GM18508 (cell line): ENCODE measurements around the gene BRMS1.

Experiments used
- ATAC-seq: cut with Tn5 transposase; IDR thresholded peaks from one replicate; pipeline ENCODE4 v1.9.1; 2021; ENCODE audit warnings: moderate number of reproducible peaks; ENCODE audit not compliant: insufficient read depth, unreplicated experiment

The BRMS1 gene

DNA sequence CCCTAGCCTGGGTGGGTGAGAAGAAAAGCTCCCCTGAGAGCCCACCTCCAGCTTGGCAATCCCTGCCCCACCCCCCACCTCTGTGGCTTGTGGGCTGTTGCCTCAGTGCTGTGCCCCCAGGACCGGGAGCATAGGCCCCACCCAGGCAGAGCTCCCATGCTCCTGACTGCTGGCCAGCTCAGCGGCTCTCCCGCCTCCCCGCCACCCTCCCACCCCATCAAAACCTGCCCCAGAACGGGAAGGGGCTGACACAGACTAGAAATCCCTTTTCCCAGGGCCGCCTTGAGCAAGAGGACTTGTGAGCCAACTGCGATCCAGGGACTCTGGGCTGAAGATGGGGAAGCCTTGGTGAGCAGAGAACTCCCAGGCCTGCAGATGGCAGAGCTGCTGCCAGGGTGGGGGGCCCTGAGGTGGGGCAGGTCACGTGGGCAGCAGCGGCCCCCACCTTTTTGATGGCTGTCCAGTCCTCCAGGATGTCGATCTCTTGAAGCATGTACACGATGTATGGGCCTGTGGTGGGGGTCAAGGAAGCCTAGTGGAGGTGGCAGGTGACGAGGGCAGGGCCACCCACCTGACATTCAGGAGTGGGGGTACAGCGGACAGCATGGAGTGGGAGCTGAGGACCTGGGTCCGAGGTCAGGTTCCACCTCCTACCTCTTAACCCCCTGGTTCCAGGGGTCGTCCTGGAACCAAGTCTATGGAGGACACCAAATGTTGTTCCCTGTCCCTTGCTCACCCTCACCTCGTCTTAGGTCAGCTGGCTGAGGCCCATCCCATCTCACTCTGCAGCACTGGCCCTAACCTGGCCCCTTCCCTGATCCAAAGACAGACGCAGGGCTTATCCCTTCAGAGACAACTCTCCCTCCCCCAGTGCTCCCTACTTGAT is 6.4 kb downstream of the BRMS1 start:
- no peak for ATAC-seq

GRCh38 chr11:66337103-66337899 is 7.6 kb downstream of the BRMS1 start:
- no peak for ATAC-seq

DNA sequence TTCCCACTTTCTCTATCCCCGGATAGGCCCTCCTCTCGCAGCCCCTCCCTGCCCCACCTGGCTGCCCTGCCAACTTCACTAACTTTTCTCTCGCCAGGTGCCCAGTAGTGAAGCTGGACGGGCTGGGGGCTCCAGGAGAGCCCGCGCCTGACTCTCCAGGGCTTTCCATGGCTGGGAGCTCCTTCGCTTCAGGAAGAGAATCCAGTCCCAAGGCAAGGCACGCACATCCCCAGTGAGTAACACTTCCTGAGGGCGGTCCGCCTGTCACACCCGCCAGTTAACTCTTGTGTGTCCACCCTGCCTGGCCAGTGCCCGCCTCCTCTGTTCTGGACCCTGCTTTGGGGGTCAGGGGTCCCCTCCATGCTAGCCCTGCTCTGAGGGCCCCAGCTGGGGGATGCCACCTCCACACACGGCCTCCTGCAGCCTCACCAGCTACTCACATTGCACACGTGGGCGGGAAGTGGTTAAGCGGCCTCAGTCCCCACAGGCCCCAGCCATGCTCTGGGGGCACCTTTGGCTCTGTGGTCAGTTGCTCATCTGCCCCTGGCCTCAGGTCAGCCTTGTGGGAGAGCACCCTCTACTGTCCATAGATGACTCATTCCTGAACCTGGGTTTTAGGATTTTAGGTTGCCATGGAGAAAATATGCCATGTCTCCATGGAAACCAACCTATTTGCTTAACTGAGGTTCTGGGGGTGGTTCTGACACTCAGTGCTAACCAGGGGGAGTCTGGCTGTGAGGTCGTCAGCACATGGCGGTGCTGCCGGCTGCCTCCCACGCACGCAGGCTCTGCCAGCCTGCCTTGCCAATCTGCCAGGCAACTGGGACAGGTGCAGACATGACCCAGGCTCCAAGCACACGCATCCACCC is 8.4 kb downstream of the BRMS1 start, which contains the start of gene RIN1:
RIN1 (minus strand) TSS at position 201 of the 869 bp plus-strand sequence; CDS start at position 169, 32 bp downstream.
- peak; percentile 50 for ATAC-seq

- ATAC-seq, result no peak
Observed at GRCh38 chr11:66335531-66336233, 9.2 kb downstream of the BRMS1 start.

- no peak for ATAC-seq
Observed at GRCh38 chr11:66334605-66335442, 10.1 kb downstream of the BRMS1 start.

DNA sequence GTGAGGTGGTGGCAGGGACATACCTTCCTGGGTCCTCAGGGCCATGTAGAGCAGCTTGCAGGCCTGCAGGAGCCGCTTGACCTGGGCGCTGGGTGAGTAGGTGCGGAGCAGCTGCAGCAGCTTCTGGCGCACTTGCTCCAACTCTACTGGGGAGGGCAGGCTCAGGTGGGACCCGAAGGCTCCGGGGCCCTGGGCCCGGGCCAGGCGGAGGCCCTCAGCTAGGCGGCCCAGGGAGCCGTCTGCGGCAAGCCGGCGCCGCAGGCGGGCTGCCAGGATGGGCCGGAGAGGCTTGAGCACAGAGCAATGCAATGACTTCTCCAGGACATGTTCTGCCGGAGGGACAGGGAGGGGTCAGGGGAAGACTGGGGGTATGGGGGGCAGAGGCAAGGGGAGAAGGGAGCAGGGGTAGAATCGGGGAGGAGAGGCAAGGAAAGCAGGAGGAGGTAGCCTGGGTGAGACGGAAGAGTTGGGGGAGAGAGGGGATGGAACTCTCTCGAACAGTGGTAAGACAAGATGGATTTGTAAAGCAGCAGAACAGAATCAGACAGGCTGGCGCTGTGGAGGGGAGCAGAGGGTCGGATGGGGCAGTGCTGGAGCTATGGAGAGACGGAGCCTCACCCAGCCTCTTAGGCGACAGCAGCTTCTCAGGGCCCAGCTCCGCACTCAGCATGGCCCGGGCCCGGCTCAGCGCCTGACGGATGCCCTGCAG is 10.9 kb downstream of the BRMS1 start:
- ATAC-seq, result no peak

DNA sequence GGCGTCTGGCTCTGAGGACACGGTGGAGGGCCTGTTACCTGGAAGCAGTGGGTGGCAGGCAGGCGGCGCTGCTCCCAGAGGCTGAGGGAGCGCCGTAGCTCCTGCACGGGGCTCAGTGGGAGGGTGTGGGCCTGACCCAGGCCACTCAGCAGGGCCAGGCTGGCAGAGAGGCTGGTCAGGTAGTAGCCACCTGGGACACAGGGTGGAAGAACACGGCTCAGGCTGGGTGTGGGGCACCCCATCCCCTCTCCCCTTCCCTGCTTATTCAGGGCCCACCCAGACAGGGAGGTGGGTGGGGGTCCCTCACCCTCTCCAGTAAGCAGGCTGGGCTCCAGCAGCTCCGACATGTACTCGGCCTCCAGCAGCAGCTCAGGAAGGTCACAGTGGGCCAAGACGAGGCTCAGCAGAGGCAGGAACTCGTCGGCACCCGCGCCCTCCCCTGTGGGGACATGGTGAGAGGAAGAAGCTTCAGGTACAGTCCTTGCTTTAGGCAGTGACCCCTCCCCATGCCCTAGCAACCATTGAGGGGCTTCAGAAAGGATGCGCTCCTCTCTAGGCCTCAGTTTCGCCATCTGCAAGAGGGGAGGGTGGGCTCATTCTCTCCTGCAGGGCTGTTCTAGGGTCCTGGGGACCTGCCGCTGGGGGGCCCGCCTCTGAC is 11.6 kb downstream of the BRMS1 start:
- no peak for ATAC-seq

- ATAC-seq, result no peak
Observed at GRCh38 chr11:66332371-66333219, 12.3 kb downstream of the BRMS1 start.

DNA sequence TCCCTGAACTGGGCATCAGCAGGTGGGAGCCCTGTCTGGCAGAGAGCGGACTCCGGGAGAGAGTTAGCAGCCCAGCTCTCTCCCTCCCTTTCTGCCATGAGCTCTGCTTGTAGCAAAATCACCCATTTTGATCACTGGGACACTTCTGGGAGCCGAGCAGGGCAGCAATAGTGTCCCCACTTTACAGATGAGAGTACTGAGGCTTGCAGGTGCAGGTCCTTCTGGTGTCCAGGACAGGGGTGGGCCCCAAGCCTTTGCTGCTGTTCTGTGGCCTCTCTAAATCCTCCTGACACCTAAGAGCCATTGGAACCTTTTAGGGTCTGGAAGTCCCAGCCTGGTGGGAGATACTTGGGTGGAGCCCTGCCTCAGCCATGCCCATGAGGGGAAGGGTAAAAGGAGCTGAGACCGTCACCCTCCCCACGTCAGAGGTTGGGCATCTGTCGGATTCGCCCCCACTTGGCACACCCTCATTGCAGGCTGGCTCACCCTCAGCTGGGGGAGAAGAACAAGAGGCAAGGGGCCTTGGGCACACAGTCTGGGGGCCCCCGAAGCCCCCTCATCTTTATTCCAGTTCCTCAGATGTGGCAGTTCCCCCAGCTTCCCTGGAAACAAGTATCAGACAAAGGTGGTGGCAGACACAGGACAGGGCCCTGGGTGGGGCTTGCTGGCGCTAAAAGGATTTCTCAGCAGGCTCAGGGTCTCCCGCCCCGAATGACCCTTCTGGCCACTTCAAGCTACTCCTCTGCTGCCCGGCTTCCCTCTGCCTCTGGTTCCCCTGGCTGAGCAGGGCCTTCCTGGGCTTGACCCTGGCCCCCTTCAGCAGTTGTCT is 13.1 kb downstream of the BRMS1 start:
- ATAC-seq, result no peak

DNA sequence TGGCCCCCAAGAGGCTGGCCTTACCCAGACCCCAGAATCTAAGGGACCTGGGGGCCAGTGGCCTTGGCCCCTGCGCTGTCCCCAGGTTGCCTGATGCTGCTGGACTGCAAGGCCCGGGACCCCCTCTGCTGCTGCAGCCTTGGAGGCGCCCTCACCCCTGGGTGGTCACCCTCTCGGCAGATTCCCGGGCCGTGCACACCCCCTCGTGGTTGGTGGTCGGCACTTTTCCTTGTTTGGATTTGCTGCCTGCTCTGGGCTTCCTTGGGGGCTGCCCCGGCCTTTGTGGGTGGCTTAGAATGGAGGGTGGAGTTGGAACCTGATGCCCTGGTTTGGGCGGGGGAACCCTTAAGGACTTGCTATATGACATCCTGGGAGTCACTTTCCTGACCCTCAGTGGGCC is 14.0 kb downstream of the BRMS1 start:
- no peak for ATAC-seq

GRCh38 chr11:66329165-66329673 is 15.7 kb downstream of the BRMS1 start:
- ATAC-seq, result no peak

DNA sequence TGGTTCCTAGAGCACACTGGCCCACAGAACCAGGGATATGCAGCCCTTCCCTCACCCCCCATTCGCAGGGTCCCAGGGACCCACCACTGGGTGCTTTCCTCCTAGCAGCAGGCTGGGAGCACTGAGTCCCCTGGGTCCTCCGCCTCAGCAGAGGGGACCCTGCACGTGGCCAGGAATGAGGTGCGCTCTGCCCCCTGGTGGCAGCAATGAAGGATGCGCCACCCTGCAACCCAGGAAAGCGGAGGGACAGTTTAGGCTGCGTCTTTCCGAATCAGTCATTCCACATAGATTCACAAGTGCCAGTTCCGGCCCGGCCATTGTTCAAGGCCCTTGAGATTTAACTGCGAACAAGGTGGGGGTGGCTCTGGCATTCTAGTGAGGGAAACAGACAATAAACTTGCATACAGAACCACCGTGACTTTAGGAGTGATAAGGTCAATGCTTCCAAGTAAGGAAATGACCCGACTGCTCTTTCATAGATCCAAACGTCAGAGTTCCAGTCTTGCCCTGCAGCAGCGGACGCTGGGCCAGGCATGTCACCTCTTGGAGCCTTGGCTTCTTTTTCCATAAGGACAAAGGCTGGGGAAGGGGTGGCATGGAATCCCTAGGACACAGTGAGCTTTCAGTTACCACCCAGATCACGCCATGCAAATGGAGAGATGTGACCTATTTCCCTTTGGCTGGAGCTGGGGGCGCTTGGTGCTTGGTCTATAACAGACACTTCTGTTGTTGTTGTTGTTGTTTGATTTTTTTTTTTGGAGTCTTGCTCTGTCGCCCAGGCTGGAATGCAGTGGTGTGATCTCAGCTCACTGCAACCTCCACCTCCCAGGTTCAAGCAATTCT is 16.4 kb downstream of the BRMS1 start:
- no peak for ATAC-seq

DNA sequence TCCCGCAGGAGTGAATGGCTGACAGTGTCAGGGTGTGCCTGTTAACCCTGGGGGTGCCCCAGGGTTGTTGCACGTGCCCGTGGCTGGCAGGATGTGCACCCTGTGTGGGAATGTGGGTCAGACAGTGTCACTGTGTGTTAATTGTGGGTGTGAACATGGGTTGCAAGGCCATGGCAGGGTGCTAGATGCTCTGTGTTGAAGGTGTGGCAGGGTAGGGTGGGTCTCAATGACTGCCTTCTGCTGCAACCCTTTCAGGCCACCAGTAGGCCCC is 16.9 kb downstream of the BRMS1 start:
- ATAC-seq, result no peak

DNA sequence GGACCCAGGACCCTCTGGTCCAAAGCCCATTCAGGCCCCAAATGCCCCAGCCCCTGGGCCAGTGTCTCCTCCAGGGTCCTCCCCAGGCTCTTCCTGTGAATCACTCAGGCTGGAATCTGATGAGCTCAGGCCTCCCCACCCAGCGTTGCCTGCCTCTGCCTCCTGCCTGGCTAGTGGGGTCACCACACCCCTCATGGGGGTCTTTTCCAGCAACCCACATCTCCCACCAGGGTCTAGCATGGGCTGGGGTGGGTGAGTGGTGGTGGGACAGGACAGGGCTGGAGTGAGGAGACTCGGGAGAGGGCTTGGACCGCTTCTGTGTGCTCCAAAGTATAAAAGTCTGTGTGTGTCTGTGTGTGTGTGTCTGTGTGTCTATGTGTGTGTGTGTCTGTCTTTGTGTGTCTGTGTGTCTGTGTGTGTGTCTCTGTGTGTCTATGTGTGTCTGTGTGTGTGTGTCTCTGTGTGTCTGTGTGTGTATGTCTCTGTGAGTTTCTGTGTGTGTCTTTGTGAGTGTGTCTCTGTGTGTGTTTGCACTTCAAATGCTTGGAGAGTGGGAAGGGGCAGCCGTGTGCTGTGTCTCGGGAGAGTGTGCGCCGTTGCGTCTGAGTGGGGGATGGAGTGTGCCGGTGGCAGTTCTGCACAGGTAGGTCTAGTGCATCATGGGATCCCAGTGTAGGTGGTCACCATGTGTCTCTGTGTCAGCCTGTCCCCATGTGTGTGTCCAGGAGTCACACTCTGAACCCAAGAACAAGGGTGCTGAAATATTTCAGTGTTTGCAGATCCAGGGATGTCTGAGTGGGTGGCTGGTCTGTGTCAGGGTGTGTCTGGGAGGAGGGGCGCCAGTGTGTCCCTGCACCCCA is 17.5 kb downstream of the BRMS1 start:
- ATAC-seq, result no peak
